ENCODE measurements around the gene SLC2A13.

GRCh38 chr12:40144023-40144422 lies 38.1 kb upstream of the SLC2A13 start:
- TF ChIP-seq CTCF (IDR thresholded peaks at IDR 0.05 in 8 of 11, conservative IDR thresholded peaks at IDR 0.05 in 3 of 11) (no peak), POLR2A (IDR thresholded peaks at IDR 0.05) (no peak), POLR2AphosphoS5 (IDR thresholded peaks at IDR 0.05) (no peak)
